Calu3 (cell line): ENCODE data around the gene KIF6. TPM values are rescaled to one million over a fixed set of nuclear protein-coding genes. Genes with fewer than 3 reads are reported as not detected.

Experiments
- BruUV-seq: library from RNA; stranded (reverse); fragments of 400-500 nt; replicated peaks from 2 replicates; lab custom pipeline; 2021; lab: Mats Ljungman, UMichigan
- CTCF ChIA-PET: fragments of 300-600 bp; sonication (Branson Sonifier 250); formaldehyde crosslinking; loops from one replicate; lab custom pipeline; 2022; ENCODE audit warnings: antibody characterized with exemption; lab: Charles Lee
- DNase-seq: peaks from one replicate; pipeline ENCODE4 v3.0.0; 2022
- H3K27ac Mint-ChIP-seq: one replicate; pipeline ENCODE4 v1.8.0; 2022; ENCODE audit warnings: mixed read lengths; ENCODE audit not compliant: unreplicated experiment
- H3K27me3 Mint-ChIP-seq: one replicate; pipeline ENCODE4 v1.8.0; 2022; ENCODE audit warnings: mixed read lengths; ENCODE audit not compliant: unreplicated experiment
- H3K36me3 Mint-ChIP-seq: one replicate; pipeline ENCODE4 v1.8.0; 2022; ENCODE audit warnings: mild to moderate bottlenecking, moderate library complexity, mixed read lengths; ENCODE audit not compliant: insufficient read depth, unreplicated experiment
- H3K4me1 Mint-ChIP-seq: one replicate; pipeline ENCODE4 v1.8.0; 2022; ENCODE audit warnings: mild to moderate bottlenecking, low read depth, mixed read lengths; ENCODE audit not compliant: unreplicated experiment
- H3K4me3 Mint-ChIP-seq: one replicate; pipeline ENCODE4 v1.8.0; 2022; ENCODE audit warnings: mild to moderate bottlenecking, low read depth, moderate library complexity, mixed read lengths; ENCODE audit not compliant: unreplicated experiment
- H3K9me3 Mint-ChIP-seq: one replicate; pipeline ENCODE4 v1.8.0; 2022; ENCODE audit warnings: low read depth, mixed read lengths; ENCODE audit not compliant: unreplicated experiment
- intact Hi-C: fragments of 100-400 bp; cut with micrococcal nuclease; formaldehyde crosslinking; loops from one replicate; pipeline ENCODE4 v1.10.0; 2022; ENCODE audit not compliant: unreplicated experiment
- total RNA-seq: library from RNA; stranded (reverse); gene quantifications from 2 replicates; pipeline ENCODE4 v1.2.3, GENCODE V29; 2022
- TF ChIP-seq, protein P1 (sequence below): fragments of 200-600 bp; IDR thresholded peaks from one replicate; pipeline ENCODE4 v1.8.0; 2022; ENCODE audit warnings: antibody characterized with exemption; ENCODE audit not compliant: unreplicated experiment

The KIF6 gene
- total RNA-seq, 1 experiment from 2014 or later: 0.45 TPM

DNA sequence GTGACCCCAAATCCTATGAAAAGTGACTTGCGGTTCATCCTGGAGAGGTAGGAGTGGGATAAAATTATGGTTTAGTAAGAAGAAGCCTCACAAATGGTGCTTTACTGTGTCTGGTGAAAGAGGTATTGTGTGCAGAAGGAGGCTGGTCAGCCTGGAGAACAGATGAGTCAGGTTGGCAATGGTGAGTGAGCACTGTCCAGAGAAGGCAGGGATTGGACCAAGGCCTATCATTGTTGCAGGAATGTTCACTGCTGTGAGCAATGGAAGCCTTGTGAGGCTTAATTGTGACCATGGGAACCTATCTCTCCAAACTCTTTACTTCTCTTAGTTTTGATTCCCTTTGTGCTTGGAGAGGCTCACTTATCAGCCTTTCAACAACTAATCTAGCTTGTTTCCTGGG, 313.7 kb downstream of the KIF6 start:
- Mint-ChIP-seq H3K4me3 (no peak overlapping the region), H3K27ac (no peak overlapping the region), H3K4me1 (no peaks in the 10 kb centered on the region), H3K27me3 (peaks cover 22% of the 10 kb centered on the region), H3K36me3 (no peaks in the 10 kb centered on the region), H3K9me3 (no peaks in the 10 kb centered on the region)
- intact Hi-C loops: no loop called here
- TF ChIP-seq, protein P1, sequence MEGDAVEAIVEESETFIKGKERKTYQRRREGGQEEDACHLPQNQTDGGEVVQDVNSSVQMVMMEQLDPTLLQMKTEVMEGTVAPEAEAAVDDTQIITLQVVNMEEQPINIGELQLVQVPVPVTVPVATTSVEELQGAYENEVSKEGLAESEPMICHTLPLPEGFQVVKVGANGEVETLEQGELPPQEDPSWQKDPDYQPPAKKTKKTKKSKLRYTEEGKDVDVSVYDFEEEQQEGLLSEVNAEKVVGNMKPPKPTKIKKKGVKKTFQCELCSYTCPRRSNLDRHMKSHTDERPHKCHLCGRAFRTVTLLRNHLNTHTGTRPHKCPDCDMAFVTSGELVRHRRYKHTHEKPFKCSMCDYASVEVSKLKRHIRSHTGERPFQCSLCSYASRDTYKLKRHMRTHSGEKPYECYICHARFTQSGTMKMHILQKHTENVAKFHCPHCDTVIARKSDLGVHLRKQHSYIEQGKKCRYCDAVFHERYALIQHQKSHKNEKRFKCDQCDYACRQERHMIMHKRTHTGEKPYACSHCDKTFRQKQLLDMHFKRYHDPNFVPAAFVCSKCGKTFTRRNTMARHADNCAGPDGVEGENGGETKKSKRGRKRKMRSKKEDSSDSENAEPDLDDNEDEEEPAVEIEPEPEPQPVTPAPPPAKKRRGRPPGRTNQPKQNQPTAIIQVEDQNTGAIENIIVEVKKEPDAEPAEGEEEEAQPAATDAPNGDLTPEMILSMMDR: no peak
- CTCF ChIA-PET: interaction anchor here (0.9 kb wide), 1 partner anchor 171 kb away, joined by 3 read pairs; no protein-coding TSS in a partner anchor
- no TSS peak for BruUV-seq
- DNase-seq: no peak

DNA sequence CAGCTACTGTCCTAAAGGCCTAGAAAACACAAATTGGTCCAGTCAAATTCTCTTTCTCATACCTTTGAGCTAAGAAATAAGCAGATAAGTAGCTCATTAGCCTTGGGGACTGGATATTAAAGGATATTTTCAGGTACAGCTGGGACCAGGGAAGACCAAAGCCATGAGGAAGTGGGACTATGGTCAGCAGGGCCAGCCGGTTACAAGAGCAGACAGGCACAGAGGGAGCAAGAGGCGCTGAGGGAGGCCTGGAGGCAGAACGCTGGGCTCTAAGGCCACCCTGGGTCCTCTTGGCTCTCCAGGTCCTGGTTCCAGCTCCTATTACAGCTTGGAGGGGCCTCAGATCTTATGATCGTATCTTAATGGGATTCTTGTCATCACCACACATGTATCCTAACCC, 314.2 kb downstream of the KIF6 start:
- Mint-ChIP-seq H3K27me3 (peaks cover 22% of the 10 kb centered on the region), H3K4me3 (no peak overlapping the region), H3K36me3 (no peaks in the 10 kb centered on the region), H3K27ac (no peak overlapping the region), H3K4me1 (no peaks in the 10 kb centered on the region), H3K9me3 (no peaks in the 10 kb centered on the region)
- TF ChIP-seq, protein P1: no peak
- CTCF ChIA-PET: interaction anchor here (0.9 kb wide), 1 partner anchor 171 kb away, joined by 3 read pairs; no protein-coding TSS in a partner anchor
- intact Hi-C loops: no loop called here
- no TSS peak for BruUV-seq
- DNase-seq: no peak

DNA sequence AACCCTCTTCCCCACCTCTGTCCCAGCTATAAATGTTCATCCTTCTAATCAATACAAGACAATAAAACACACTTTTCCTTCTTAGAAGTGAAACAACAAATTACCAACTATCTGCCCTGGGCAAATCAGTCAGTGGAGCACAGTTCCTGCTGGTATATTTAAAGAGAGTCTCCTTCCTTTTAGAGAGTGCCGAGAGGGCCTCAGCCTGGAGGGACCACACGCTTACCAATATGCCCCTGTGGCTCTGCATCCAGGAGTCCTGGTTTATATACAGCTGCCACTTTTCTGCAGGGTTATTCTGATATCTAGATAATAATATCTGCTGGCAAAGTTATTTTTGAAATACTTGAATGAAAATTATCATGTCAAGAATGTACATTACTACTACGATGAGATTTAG, 315.3 kb downstream of the KIF6 start:
- Mint-ChIP-seq H3K27ac (no peak overlapping the region), H3K4me3 (no peak overlapping the region), H3K4me1 (no peaks in the 10 kb centered on the region), H3K27me3 (peaks cover 22% of the 10 kb centered on the region), H3K9me3 (no peaks in the 10 kb centered on the region), H3K36me3 (no peaks in the 10 kb centered on the region)
- TF ChIP-seq, protein P1: no peak
- CTCF ChIA-PET: no interaction called here
- BruUV-seq: no TSS peak
- intact Hi-C loops: no loop called here
- no peak for DNase-seq

DNA sequence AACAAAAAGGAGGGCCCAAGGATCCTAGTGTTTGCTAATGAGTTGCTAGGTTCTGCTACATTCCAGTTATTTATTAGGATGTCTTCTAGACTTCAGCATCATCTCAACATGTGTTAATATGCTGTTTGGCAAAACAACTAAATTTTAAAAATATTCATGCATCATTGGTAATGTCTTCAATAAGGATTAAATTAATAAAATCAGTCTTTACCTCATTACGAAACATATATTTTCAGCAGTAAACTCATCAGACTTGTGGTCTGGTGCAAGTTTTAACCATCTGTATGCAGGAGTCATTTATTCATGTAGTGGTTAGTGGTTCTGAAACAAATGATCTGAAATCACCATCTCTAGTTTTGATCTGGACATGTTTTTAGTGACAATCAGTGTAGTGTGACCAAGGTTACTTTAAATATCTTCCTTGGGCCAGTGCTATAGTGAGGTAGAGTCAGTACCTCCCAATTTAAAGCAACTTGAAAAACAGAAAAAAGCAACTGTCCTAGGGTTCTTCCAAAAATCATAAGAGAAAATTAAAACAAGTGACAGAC, 317.7 kb downstream of the KIF6 start:
- Mint-ChIP-seq H3K36me3 (no peaks in the 10 kb centered on the region), H3K27me3 (peaks cover 20% of the 10 kb centered on the region), H3K9me3 (no peaks in the 10 kb centered on the region), H3K4me3 (no peak overlapping the region), H3K27ac (no peak overlapping the region), H3K4me1 (no peaks in the 10 kb centered on the region)
- intact Hi-C loops: no loop called here
- TF ChIP-seq, protein P1: no peak
- no peak for DNase-seq
- CTCF ChIA-PET: no interaction called here
- no TSS peak for BruUV-seq
